Endothelial cell (in vitro differentiated cells): Measurements from ENCODE around the gene RGS7BP. TPM values are rescaled to one million over a fixed set of nuclear protein-coding genes. Genes with fewer than 3 reads are reported as not detected.

Source experiments
- DNase-seq: peaks from one replicate; pipeline ENCODE4 v3.0.0; 2021; ENCODE audit warnings: low spot score
- H3K27ac Mint-ChIP-seq: one replicate; pipeline ENCODE4 v1.8.0; 2021; ENCODE audit warnings: mixed read lengths, inconsistent platforms; ENCODE audit not compliant: unreplicated experiment
- H3K27me3 Mint-ChIP-seq: one replicate; pipeline ENCODE4 v1.8.0; 2021; ENCODE audit warnings: mild to moderate bottlenecking, moderate library complexity, mixed read lengths, inconsistent platforms; ENCODE audit not compliant: unreplicated experiment
- H3K36me3 Mint-ChIP-seq: one replicate; pipeline ENCODE4 v1.8.0; 2021; ENCODE audit warnings: mild to moderate bottlenecking, low read depth, mixed read lengths, inconsistent platforms; ENCODE audit not compliant: unreplicated experiment
- H3K4me1 Mint-ChIP-seq: one replicate; pipeline ENCODE4 v1.8.0; 2021; ENCODE audit warnings: mild to moderate bottlenecking, mixed read lengths, inconsistent platforms; ENCODE audit not compliant: unreplicated experiment
- H3K4me3 Mint-ChIP-seq: one replicate; pipeline ENCODE4 v1.8.0; 2021; ENCODE audit warnings: mild to moderate bottlenecking, mixed read lengths, inconsistent platforms; ENCODE audit not compliant: unreplicated experiment
- H3K9me3 Mint-ChIP-seq: one replicate; pipeline ENCODE4 v1.8.0; 2021; ENCODE audit warnings: mixed read lengths, inconsistent platforms; ENCODE audit not compliant: unreplicated experiment
- total RNA-seq: library from RNA; stranded (reverse); fragmentation: NEBNext Ultra II Directional; extraction: Animal tissue kit (Norgen Biotek cat#: 25700); gene quantifications from one replicate; pipeline ENCODE4 v1.2.1, GENCODE V29; 2021; ENCODE audit not compliant: unreplicated experiment
- TF ChIP-seq, protein P1 (sequence below): fragments of 200-600 bp; sonication (generic); IDR thresholded peaks from one replicate; pipeline ENCODE4 v1.5.0; 2021; ENCODE audit warnings: antibody characterized with exemption; ENCODE audit not compliant: unreplicated experiment

The RGS7BP gene
- total RNA-seq, 1 donor from 2014 or later, result 0.23 TPM

DNA sequence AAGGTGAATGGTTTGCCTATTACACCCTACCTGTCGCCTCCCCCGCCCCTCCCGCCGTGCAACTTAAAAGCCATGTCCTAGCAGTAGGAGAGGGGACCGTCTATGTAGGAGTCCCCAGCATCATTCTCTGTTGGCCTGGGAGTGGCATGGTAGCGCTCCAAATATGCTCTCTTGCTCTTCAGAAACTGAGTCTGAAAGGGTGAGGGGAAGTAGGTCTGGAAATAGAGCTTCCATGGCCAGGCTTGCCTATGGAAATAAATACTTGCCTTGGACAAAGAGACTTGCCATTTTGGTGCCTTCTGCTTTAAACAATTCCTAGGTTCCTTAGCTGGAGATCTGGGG, 1.4 kb downstream of the RGS7BP start:
- peaks cover 5% of the 10 kb centered on the region for H3K4me1 Mint-ChIP-seq
- no peak for DNase-seq
- no peaks in the 10 kb centered on the region for H3K9me3 Mint-ChIP-seq
- H3K36me3 Mint-ChIP-seq, result no peaks in the 10 kb centered on the region
- H3K27ac Mint-ChIP-seq, result no peak overlapping the region
- peak overlapping the region; percentile 31 for H3K4me3 Mint-ChIP-seq
- TF ChIP-seq, protein P1, sequence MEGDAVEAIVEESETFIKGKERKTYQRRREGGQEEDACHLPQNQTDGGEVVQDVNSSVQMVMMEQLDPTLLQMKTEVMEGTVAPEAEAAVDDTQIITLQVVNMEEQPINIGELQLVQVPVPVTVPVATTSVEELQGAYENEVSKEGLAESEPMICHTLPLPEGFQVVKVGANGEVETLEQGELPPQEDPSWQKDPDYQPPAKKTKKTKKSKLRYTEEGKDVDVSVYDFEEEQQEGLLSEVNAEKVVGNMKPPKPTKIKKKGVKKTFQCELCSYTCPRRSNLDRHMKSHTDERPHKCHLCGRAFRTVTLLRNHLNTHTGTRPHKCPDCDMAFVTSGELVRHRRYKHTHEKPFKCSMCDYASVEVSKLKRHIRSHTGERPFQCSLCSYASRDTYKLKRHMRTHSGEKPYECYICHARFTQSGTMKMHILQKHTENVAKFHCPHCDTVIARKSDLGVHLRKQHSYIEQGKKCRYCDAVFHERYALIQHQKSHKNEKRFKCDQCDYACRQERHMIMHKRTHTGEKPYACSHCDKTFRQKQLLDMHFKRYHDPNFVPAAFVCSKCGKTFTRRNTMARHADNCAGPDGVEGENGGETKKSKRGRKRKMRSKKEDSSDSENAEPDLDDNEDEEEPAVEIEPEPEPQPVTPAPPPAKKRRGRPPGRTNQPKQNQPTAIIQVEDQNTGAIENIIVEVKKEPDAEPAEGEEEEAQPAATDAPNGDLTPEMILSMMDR, result no peak
- peaks cover 15% of the 10 kb centered on the region for H3K27me3 Mint-ChIP-seq

DNA sequence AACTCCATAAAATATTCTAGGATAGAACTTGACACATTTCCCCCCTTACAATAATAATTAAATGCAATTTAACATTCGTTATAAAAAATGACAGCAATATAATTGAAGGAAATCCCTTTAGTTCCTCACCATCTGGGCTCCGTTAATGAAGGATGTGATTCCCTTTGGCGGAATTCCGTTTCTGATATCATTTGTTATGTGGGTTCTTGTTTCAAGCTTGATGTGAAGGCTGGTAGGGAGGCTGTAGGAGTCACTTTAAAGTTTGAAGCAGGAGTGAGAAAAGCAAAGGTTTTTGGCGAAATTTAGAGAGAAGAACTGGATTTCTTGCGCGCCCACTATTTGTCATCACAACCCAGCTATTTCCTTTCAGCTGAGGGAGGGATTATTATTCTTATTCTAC, 4.0 kb downstream of the RGS7BP start:
- Mint-ChIP-seq H3K9me3 (no peaks in the 10 kb centered on the region), H3K4me3 (no peak overlapping the region), H3K27ac (no peak overlapping the region), H3K36me3 (no peaks in the 10 kb centered on the region), H3K4me1 (peaks cover 3% of the 10 kb centered on the region), H3K27me3 (peaks cover 12% of the 10 kb centered on the region)
- DNase-seq, result no peak
- TF ChIP-seq, protein P1, result no peak

DNA sequence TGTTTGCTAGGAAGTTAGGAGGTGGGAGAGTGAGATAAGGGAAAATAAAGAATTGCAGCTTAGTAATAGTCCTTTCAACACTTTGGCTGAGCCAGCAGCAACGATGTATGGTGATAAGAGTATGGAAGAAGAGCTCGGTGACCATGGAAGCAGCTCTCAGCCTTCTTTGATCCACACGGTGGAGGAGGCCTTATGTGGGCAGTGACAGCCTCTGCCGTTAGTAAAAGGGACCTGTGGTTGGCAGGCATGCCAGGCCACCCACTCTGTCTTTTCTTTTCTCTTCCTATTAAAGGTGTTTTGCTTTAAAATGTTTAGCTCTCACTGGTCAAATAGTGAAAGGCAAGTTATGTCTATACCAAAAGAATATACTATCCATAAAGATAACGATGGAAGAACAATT, 7.7 kb downstream of the RGS7BP start:
- DNase-seq, result no peak
- H3K36me3 Mint-ChIP-seq, result no peaks in the 10 kb centered on the region
- H3K27ac Mint-ChIP-seq, result no peak overlapping the region
- peaks cover 12% of the 10 kb centered on the region for H3K4me1 Mint-ChIP-seq
- TF ChIP-seq, protein P1, result no peak
- no peaks in the 10 kb centered on the region for H3K9me3 Mint-ChIP-seq
- peaks cover 4% of the 10 kb centered on the region for H3K27me3 Mint-ChIP-seq
- H3K4me3 Mint-ChIP-seq, result no peak overlapping the region

DNA sequence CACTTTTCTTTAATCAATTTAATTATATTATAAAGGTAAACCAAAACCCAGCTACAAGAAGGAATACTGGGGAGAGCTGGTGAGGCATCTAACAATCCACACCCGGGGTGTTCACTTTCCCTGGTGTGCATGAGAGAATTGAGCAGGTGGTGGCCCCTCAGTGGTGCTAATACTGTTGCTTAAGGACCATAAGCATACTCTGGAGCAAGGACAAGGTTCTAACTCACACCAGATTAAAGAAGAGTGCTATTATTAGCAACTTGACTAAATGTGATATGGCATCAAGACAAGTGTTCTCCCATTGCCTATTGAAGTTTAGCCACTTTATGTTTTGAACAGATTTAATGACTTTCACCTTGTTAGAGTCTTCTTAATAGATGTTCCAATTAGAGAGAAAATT, 8.8 kb downstream of the RGS7BP start:
- Mint-ChIP-seq H3K4me3 (no peak overlapping the region), H3K27ac (no peak overlapping the region), H3K4me1 (peaks cover 12% of the 10 kb centered on the region), H3K27me3 (peaks cover 4% of the 10 kb centered on the region), H3K36me3 (no peaks in the 10 kb centered on the region), H3K9me3 (no peaks in the 10 kb centered on the region)
- TF ChIP-seq, protein P1, result no peak
- no peak for DNase-seq

DNA sequence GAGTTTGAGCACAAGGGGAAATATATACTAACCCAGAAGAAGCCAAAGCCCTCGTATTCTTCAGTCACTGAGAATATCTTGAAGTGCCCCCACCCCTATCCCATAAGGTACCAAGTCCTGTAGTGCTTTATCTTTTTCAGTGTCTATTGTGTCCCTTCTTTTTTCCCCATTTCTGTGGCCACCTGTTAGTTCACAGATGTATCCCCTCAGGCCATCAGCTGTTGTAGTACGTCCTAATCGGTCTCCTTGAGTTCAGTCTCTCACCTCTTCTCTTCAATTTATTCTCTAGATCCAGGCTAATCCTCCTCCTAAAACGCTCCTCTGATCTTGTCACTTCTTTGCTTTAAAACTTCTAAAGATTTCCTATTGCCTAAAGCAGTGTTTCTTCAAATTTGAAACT, 10.4 kb downstream of the RGS7BP start:
- peaks cover 2% of the 10 kb centered on the region for H3K27me3 Mint-ChIP-seq

More for the DNA sequence above, 10.4 kb downstream of the RGS7BP start:
- Mint-ChIP-seq H3K9me3 (no peaks in the 10 kb centered on the region), H3K36me3 (no peaks in the 10 kb centered on the region), H3K4me3 (no peak overlapping the region), H3K4me1 (peaks cover 12% of the 10 kb centered on the region), H3K27ac (no peak overlapping the region)
- DNase-seq, result no peak
- TF ChIP-seq, protein P1, result no peak
